K562 (cell line): ENCODE data around the gene PAX5. TPM values are rescaled to one million over a fixed set of nuclear protein-coding genes. Genes with fewer than 3 reads are reported as not detected.

Source experiments
- ATF1 ChIP-seq, 2 experiments: fragments of 450-650 bp in 1 of 2; IDR thresholded peaks; 2 replicates each; pipeline ENCODE4 v1.6.1; 2016; ENCODE audit warnings: missing compliant biosample characterization in 1 of 2, missing genetic modification characterization in 1 of 2
- DMBX1 ChIP-seq: fragments of 250-450 bp; sonication (Bioruptor Pico); IDR thresholded peaks from 2 replicates; pipeline ENCODE4 v1.8.0; 2022; ENCODE audit warnings: inconsistent platforms, mild to moderate bottlenecking, moderate library complexity, borderline replicate concordance
- EHMT2 ChIP-seq: fragments of 450-650 bp; IDR thresholded peaks from 2 replicates; pipeline ENCODE4 v1.6.1; 2018; ENCODE audit warnings: antibody characterized with exemption
- NR2C2 ChIP-seq, 2 experiments: fragments of 200-800 bp in 1 of 2; sonication (Bioruptor generic) in 1 of 2; sonication (generic) in 1 of 2; formaldehyde crosslinking in 1 of 2; IDR thresholded peaks; 2 replicates each; pipeline versions ENCODE4 v1.6.1 to v1.8.0; 2016 to 2022; ENCODE audit warnings: mild to moderate bottlenecking in 1 of 2, missing compliant biosample characterization in 1 of 2, missing genetic modification characterization in 1 of 2, missing genetic modification reagents in 1 of 2
- SMAD4 ChIP-seq: fragments of 250-450 bp; sonication (Bioruptor Pico); conservative IDR thresholded peaks from 2 replicates; pipeline ENCODE4 v1.8.0; 2021; ENCODE audit warnings: inconsistent platforms, mild to moderate bottlenecking, moderate library complexity
- ZFPM2 ChIP-seq: fragments of 250-450 bp; sonication (Bioruptor Pico); IDR thresholded peaks from 2 replicates; pipeline ENCODE4 v1.5.1; 2022; ENCODE audit warnings: mild to moderate bottlenecking
- polyA plus RNA-seq, 8 experiments: library from polyadenylated mRNA; depleted of rRNA in 4 of 8; stranded (reverse) in 5 of 8; unstranded in 3 of 8; fragments of >200 nt; fragmentation: Nextera tagmentation in 2 of 8; fragmentation: Illumina TruSeq in 1 of 8; extraction: Ambion mirVana in 2 of 8; extraction: Trizol in 1 of 8; gene quantifications; 2 replicates each; pipeline versions ENCODE4 v1.2.1 to v1.2.3, GENCODE V29; 2011 to 2014; ENCODE audit warnings: inconsistent platforms in 1 of 8, missing spikeins in 1 of 8
- total RNA-seq, 7 experiments: library from RNA; depleted of rRNA in 6 of 7; stranded (reverse); fragments of >200 nt in 6 of 7; fragmentation: Illumina TruSeq in 2 of 7; extraction: Trizol in 2 of 7; gene quantifications; 2 replicates each; pipeline versions ENCODE4 v1.2.1 to v1.2.3, GENCODE V29; 2011 to 2021; ENCODE audit warnings: low replicate concordance in 1 of 7
- TF ChIP-seq, protein P1 (sequence below): sonication (generic); formaldehyde crosslinking; IDR thresholded peaks from 2 replicates; pipeline ENCODE4 v1.8.0; 2022; ENCODE audit warnings: mild to moderate bottlenecking, missing genetic modification reagents
- TF ChIP-seq, protein P2 (sequence below): fragments of 450-650 bp; IDR thresholded peaks from 2 replicates; pipeline ENCODE4 v1.6.1; 2018; ENCODE audit not compliant: partially characterized antibody
- TF ChIP-seq, protein P3 (sequence below): fragments of 250-450 bp; sonication (Bioruptor Pico); IDR thresholded peaks from 2 replicates; pipeline ENCODE4 v1.5.0; 2021
- TF ChIP-seq, protein P4 (sequence below): fragments of 150-350 bp; IDR thresholded peaks from 2 replicates; pipeline ENCODE4 v1.6.1; 2014; ENCODE audit warnings: low read depth, mild to moderate bottlenecking, low read length, borderline replicate concordance
- TF ChIP-seq, protein P5 (sequence below): IDR thresholded peaks from 2 replicates; pipeline ENCODE4 v1.6.1; 2011; ENCODE audit not compliant: insufficient read length; ENCODE audit errors: extremely low read depth

Gene PAX5
- total and polyA plus RNA-seq, 9 of the 15 experiments (the other 6 are each of a cell fraction or from before 2014, with no cell fraction given): 0.03 to 0.09 TPM; not detected in 7

DNA sequence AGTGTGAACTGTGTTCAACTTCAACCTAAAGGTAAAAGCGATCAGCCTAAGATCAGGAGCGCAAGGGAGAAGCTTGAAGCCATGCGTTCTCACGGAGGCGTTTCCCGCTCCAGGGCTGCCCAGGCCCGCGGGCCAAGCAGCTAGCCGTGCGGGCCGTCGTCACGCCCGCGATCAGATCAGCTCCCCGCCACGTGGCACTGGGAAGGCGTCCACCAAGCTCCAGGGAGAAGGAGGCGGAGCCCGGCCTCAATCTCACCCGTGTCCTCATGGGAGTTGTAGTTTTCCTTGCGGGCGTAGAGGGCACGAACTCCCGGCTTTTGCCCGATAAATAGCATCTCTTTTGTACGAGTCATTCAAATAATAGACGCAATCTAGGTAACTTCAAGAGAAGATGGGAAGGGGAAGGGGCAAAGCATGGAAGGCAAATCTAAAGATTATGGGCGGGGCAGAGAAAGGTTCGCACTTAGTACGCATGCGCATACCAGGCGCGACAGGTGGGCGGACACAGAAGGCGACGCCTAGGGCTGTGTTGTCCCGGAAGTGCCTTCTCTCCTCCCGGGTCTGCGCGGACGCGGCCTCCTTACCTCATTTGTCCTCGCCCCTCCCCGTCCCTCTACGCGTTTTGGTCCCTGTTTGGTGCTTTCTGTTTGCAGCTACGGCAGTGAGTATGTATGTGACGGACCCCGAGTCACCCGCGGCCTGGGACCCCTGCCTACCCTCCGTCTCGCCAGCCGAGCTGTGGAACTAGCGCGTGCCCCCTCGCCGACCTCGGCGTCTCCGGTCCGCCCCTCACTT is 45.5 kb upstream of the PAX5 start (continued):
- TF ChIP-seq, protein P1, sequence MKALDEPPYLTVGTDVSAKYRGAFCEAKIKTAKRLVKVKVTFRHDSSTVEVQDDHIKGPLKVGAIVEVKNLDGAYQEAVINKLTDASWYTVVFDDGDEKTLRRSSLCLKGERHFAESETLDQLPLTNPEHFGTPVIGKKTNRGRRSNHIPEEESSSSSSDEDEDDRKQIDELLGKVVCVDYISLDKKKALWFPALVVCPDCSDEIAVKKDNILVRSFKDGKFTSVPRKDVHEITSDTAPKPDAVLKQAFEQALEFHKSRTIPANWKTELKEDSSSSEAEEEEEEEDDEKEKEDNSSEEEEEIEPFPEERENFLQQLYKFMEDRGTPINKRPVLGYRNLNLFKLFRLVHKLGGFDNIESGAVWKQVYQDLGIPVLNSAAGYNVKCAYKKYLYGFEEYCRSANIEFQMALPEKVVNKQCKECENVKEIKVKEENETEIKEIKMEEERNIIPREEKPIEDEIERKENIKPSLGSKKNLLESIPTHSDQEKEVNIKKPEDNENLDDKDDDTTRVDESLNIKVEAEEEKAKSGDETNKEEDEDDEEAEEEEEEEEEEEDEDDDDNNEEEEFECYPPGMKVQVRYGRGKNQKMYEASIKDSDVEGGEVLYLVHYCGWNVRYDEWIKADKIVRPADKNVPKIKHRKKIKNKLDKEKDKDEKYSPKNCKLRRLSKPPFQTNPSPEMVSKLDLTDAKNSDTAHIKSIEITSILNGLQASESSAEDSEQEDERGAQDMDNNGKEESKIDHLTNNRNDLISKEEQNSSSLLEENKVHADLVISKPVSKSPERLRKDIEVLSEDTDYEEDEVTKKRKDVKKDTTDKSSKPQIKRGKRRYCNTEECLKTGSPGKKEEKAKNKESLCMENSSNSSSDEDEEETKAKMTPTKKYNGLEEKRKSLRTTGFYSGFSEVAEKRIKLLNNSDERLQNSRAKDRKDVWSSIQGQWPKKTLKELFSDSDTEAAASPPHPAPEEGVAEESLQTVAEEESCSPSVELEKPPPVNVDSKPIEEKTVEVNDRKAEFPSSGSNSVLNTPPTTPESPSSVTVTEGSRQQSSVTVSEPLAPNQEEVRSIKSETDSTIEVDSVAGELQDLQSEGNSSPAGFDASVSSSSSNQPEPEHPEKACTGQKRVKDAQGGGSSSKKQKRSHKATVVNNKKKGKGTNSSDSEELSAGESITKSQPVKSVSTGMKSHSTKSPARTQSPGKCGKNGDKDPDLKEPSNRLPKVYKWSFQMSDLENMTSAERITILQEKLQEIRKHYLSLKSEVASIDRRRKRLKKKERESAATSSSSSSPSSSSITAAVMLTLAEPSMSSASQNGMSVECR (CRISPR knock-in tag): peak; percentile 57; the same call in 1 of the 2 replicates
- TF ChIP-seq, protein P2, sequence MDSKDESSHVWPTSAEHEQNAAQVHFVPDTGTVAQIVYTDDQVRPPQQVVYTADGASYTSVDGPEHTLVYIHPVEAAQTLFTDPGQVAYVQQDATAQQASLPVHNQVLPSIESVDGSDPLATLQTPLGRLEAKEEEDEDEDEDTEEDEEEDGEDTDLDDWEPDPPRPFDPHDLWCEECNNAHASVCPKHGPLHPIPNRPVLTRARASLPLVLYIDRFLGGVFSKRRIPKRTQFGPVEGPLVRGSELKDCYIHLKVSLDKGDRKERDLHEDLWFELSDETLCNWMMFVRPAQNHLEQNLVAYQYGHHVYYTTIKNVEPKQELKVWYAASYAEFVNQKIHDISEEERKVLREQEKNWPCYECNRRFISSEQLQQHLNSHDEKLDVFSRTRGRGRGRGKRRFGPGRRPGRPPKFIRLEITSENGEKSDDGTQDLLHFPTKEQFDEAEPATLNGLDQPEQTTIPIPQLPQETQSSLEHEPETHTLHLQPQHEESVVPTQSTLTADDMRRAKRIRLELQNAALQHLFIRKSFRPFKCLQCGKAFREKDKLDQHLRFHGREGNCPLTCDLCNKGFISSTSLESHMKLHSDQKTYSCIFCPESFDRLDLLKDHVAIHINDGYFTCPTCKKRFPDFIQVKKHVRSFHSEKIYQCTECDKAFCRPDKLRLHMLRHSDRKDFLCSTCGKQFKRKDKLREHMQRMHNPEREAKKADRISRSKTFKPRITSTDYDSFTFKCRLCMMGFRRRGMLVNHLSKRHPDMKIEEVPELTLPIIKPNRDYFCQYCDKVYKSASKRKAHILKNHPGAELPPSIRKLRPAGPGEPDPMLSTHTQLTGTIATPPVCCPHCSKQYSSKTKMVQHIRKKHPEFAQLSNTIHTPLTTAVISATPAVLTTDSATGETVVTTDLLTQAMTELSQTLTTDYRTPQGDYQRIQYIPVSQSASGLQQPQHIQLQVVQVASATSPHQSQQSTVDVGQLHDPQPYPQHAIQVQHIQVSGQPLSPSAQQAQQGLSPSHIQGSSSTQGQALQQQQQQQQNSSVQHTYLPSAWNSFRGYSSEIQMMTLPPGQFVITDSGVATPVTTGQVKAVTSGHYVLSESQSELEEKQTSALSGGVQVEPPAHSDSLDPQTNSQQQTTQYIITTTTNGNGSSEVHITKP: no peak
- TF ChIP-seq, protein P3, sequence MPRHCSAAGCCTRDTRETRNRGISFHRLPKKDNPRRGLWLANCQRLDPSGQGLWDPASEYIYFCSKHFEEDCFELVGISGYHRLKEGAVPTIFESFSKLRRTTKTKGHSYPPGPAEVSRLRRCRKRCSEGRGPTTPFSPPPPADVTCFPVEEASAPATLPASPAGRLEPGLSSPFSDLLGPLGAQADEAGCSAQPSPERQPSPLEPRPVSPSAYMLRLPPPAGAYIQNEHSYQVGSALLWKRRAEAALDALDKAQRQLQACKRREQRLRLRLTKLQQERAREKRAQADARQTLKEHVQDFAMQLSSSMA (CRISPR knock-in tag): no peak
- TF ChIP-seq SMAD4 (CRISPR knock-in tag) (peak; percentile 41), EHMT2 (no peak), DMBX1 (CRISPR knock-in tag) (0 out of 2 replicates have a peak, but pooled peaks have one; percentile 45), ATF1 (CRISPR knock-in tag; IDR thresholded peaks at IDR 0.05) (peak; percentile 28; the same call in 1 of the 2 replicates), ATF1 (tag; IDR thresholded peaks at IDR 0.05) (peak; percentile 87), ZFPM2 (CRISPR knock-in tag) (no peak), NR2C2 (CRISPR knock-in tag; IDR thresholded peaks at IDR 0.05) (no peak; the same call in none of the 2 replicates), NR2C2 (tag; IDR thresholded peaks at IDR 0.05) (peak; percentile 93; the same call in 1 of the 2 replicates)
- TF ChIP-seq, protein P4, sequence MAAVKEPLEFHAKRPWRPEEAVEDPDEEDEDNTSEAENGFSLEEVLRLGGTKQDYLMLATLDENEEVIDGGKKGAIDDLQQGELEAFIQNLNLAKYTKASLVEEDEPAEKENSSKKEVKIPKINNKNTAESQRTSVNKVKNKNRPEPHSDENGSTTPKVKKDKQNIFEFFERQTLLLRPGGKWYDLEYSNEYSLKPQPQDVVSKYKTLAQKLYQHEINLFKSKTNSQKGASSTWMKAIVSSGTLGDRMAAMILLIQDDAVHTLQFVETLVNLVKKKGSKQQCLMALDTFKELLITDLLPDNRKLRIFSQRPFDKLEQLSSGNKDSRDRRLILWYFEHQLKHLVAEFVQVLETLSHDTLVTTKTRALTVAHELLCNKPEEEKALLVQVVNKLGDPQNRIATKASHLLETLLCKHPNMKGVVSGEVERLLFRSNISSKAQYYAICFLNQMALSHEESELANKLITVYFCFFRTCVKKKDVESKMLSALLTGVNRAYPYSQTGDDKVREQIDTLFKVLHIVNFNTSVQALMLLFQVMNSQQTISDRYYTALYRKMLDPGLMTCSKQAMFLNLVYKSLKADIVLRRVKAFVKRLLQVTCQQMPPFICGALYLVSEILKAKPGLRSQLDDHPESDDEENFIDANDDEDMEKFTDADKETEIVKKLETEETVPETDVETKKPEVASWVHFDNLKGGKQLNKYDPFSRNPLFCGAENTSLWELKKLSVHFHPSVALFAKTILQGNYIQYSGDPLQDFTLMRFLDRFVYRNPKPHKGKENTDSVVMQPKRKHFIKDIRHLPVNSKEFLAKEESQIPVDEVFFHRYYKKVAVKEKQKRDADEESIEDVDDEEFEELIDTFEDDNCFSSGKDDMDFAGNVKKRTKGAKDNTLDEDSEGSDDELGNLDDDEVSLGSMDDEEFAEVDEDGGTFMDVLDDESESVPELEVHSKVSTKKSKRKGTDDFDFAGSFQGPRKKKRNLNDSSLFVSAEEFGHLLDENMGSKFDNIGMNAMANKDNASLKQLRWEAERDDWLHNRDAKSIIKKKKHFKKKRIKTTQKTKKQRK: no peak
- TF ChIP-seq, protein P5, sequence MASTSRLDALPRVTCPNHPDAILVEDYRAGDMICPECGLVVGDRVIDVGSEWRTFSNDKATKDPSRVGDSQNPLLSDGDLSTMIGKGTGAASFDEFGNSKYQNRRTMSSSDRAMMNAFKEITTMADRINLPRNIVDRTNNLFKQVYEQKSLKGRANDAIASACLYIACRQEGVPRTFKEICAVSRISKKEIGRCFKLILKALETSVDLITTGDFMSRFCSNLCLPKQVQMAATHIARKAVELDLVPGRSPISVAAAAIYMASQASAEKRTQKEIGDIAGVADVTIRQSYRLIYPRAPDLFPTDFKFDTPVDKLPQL: peak; percentile 23
